WTC11 (cell line): ENCODE data around the gene ZSWIM2.

ENCODE experiments used
- CREM ChIP-seq: sonication (generic); formaldehyde crosslinking; IDR thresholded peaks from 2 replicates; pipeline ENCODE4 v1.8.1; 2022; ENCODE audit warnings: mild to moderate bottlenecking, missing genetic modification reagents, moderate library complexity
- CTCF ChIP-seq: fragments of 200-600 bp; IDR thresholded peaks from 2 replicates; pipeline ENCODE4 v1.8.0; 2022; ENCODE audit warnings: antibody characterized with exemption
- TEAD4 ChIP-seq: sonication (generic); formaldehyde crosslinking; IDR thresholded peaks from 2 replicates; pipeline ENCODE4 v1.8.0; 2022; ENCODE audit warnings: mild to moderate bottlenecking, missing genetic modification reagents
- TF ChIP-seq, protein P1 (sequence below): sonication (generic); formaldehyde crosslinking; IDR thresholded peaks from 2 replicates; pipeline ENCODE4 v1.8.1; 2023; ENCODE audit warnings: mild to moderate bottlenecking, moderate library complexity, missing genetic modification reagents
- TF ChIP-seq, protein P2 (sequence below): sonication (generic); formaldehyde crosslinking; IDR thresholded peaks from 2 replicates; pipeline ENCODE4 v1.8.0; 2023; ENCODE audit warnings: missing genetic modification reagents, mild to moderate bottlenecking, borderline replicate concordance

DNA sequence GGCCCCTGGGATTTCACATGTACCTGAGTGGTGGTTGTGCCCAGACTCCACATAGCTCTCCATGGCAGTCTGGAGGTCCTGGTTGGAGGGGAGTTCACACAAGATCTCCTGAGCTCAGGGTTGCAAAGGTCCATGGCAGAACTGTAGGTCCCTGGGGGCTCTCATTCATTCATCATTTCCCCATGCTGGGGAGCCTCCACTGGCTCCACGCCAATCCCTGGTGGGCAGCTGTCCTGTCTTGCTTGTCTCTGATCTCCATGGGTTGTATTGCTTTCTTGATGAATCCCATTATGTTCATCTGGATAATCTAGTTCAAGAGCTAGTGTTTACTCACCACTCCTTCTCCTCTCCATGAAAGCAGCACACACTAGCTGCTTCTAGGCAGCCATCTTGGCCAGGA, 42.4 kb downstream of the ZSWIM2 start:
- TF ChIP-seq, protein P1, sequence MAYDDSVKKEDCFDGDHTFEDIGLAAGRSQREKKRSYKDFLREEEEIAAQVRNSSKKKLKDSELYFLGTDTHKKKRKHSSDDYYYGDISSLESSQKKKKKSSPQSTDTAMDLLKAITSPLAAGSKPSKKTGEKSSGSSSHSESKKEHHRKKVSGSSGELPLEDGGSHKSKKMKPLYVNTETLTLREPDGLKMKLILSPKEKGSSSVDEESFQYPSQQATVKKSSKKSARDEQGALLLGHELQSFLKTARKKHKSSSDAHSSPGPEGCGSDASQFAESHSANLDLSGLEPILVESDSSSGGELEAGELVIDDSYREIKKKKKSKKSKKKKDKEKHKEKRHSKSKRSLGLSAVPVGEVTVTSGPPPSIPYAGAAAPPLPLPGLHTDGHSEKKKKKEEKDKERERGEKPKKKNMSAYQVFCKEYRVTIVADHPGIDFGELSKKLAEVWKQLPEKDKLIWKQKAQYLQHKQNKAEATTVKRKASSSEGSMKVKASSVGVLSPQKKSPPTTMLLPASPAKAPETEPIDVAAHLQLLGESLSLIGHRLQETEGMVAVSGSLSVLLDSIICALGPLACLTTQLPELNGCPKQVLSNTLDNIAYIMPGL (CRISPR knock-in tag): no peak
- TF ChIP-seq TEAD4 (no peak), CTCF (no peak), CREM (CRISPR knock-in tag) (no peak)
- TF ChIP-seq, protein P2, sequence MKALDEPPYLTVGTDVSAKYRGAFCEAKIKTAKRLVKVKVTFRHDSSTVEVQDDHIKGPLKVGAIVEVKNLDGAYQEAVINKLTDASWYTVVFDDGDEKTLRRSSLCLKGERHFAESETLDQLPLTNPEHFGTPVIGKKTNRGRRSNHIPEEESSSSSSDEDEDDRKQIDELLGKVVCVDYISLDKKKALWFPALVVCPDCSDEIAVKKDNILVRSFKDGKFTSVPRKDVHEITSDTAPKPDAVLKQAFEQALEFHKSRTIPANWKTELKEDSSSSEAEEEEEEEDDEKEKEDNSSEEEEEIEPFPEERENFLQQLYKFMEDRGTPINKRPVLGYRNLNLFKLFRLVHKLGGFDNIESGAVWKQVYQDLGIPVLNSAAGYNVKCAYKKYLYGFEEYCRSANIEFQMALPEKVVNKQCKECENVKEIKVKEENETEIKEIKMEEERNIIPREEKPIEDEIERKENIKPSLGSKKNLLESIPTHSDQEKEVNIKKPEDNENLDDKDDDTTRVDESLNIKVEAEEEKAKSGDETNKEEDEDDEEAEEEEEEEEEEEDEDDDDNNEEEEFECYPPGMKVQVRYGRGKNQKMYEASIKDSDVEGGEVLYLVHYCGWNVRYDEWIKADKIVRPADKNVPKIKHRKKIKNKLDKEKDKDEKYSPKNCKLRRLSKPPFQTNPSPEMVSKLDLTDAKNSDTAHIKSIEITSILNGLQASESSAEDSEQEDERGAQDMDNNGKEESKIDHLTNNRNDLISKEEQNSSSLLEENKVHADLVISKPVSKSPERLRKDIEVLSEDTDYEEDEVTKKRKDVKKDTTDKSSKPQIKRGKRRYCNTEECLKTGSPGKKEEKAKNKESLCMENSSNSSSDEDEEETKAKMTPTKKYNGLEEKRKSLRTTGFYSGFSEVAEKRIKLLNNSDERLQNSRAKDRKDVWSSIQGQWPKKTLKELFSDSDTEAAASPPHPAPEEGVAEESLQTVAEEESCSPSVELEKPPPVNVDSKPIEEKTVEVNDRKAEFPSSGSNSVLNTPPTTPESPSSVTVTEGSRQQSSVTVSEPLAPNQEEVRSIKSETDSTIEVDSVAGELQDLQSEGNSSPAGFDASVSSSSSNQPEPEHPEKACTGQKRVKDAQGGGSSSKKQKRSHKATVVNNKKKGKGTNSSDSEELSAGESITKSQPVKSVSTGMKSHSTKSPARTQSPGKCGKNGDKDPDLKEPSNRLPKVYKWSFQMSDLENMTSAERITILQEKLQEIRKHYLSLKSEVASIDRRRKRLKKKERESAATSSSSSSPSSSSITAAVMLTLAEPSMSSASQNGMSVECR (CRISPR knock-in tag): no peak
